Measurements from ENCODE around the gene C16orf89.

DNA sequence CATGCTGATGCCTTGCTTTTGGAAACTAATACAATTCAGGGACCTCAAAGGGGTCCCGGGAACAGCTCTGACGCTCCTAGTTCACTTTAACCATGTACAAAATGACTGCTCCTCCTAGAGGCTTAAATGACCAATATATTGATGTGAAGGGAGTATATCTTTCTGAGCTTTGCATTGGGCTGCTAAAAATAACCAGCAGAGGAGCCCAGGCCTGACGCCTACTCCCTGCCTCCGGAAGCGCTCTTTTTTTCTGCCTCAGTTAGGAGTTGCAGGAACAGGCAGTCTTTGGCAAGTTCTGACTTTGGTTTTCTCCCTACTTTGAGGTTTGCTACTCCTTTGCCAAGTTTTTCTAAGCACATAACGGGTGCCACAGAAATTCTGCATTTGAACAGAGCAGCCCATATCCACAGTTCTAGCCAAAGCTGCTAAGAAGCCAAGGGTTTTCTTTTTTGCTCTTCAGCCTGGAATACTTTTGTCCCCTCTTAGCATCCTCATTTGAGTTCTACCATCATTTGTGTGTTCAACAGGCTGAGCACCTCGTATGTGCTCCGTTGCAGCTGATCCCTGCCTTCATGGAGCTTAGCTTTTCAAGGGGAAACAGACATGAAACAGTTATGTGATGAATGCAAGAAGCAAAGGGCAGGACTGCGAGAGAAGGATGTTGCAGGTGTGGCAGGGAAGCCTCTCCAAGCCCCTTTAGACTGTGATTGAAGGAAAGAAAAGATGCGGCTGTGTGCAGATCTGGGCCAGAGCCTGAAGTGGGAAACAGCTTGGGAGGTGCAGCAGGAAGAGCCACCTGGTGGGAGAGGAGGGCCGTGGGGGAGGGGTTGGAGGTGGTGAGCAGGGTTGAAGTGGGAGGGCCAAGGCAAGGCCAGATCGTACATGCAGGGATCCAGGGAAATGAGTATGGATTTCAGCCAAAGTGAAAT is 29.3 kb downstream of the C16orf89 start:
- TF ChIP-seq, protein P1, sequence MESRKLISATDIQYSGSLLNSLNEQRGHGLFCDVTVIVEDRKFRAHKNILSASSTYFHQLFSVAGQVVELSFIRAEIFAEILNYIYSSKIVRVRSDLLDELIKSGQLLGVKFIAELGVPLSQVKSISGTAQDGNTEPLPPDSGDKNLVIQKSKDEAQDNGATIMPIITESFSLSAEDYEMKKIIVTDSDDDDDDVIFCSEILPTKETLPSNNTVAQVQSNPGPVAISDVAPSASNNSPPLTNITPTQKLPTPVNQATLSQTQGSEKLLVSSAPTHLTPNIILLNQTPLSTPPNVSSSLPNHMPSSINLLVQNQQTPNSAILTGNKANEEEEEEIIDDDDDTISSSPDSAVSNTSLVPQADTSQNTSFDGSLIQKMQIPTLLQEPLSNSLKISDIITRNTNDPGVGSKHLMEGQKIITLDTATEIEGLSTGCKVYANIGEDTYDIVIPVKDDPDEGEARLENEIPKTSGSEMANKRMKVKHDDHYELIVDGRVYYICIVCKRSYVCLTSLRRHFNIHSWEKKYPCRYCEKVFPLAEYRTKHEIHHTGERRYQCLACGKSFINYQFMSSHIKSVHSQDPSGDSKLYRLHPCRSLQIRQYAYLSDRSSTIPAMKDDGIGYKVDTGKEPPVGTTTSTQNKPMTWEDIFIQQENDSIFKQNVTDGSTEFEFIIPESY (IDR thresholded peaks at IDR 0.05; ENCODE audit: borderline replicate concordance, low read depth) = no peak
- TF ChIP-seq, protein P2, sequence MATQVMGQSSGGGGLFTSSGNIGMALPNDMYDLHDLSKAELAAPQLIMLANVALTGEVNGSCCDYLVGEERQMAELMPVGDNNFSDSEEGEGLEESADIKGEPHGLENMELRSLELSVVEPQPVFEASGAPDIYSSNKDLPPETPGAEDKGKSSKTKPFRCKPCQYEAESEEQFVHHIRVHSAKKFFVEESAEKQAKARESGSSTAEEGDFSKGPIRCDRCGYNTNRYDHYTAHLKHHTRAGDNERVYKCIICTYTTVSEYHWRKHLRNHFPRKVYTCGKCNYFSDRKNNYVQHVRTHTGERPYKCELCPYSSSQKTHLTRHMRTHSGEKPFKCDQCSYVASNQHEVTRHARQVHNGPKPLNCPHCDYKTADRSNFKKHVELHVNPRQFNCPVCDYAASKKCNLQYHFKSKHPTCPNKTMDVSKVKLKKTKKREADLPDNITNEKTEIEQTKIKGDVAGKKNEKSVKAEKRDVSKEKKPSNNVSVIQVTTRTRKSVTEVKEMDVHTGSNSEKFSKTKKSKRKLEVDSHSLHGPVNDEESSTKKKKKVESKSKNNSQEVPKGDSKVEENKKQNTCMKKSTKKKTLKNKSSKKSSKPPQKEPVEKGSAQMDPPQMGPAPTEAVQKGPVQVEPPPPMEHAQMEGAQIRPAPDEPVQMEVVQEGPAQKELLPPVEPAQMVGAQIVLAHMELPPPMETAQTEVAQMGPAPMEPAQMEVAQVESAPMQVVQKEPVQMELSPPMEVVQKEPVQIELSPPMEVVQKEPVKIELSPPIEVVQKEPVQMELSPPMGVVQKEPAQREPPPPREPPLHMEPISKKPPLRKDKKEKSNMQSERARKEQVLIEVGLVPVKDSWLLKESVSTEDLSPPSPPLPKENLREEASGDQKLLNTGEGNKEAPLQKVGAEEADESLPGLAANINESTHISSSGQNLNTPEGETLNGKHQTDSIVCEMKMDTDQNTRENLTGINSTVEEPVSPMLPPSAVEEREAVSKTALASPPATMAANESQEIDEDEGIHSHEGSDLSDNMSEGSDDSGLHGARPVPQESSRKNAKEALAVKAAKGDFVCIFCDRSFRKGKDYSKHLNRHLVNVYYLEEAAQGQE (IDR thresholded peaks at IDR 0.05; ENCODE audit: low read depth, low read length) = no peak
- TF ChIP-seq, protein P3, sequence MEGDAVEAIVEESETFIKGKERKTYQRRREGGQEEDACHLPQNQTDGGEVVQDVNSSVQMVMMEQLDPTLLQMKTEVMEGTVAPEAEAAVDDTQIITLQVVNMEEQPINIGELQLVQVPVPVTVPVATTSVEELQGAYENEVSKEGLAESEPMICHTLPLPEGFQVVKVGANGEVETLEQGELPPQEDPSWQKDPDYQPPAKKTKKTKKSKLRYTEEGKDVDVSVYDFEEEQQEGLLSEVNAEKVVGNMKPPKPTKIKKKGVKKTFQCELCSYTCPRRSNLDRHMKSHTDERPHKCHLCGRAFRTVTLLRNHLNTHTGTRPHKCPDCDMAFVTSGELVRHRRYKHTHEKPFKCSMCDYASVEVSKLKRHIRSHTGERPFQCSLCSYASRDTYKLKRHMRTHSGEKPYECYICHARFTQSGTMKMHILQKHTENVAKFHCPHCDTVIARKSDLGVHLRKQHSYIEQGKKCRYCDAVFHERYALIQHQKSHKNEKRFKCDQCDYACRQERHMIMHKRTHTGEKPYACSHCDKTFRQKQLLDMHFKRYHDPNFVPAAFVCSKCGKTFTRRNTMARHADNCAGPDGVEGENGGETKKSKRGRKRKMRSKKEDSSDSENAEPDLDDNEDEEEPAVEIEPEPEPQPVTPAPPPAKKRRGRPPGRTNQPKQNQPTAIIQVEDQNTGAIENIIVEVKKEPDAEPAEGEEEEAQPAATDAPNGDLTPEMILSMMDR (IDR thresholded peaks at IDR 0.05) = no peak
- TF ChIP-seq CHD2 (IDR thresholded peaks at IDR 0.05; ENCODE audit: low read length, partially characterized antibody) (no peak), NRF1 (IDR thresholded peaks at IDR 0.05; ENCODE audit: low read depth, low read length) (no peak), POLR2AphosphoS5 (IDR thresholded peaks at IDR 0.05; ENCODE audit: low read depth, low read length) (no peak), RCOR1 (IDR thresholded peaks at IDR 0.05; ENCODE audit: low read length) (no peak), FOXJ3 (CRISPR knock-in tag; IDR thresholded peaks at IDR 0.05) (no peak), MEF2A (IDR thresholded peaks at IDR 0.05; ENCODE audit: borderline replicate concordance, low read depth) (no peak), RFX5 (IDR thresholded peaks at IDR 0.05; ENCODE audit: low read length) (no peak)
- TF ChIP-seq, protein P4, sequence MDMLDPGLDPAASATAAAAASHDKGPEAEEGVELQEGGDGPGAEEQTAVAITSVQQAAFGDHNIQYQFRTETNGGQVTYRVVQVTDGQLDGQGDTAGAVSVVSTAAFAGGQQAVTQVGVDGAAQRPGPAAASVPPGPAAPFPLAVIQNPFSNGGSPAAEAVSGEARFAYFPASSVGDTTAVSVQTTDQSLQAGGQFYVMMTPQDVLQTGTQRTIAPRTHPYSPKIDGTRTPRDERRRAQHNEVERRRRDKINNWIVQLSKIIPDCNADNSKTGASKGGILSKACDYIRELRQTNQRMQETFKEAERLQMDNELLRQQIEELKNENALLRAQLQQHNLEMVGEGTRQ (IDR thresholded peaks at IDR 0.05; ENCODE audit: borderline replicate concordance, low read depth, low read length) = no peak
- TF ChIP-seq, protein P5, sequence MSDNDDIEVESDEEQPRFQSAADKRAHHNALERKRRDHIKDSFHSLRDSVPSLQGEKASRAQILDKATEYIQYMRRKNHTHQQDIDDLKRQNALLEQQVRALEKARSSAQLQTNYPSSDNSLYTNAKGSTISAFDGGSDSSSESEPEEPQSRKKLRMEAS (IDR thresholded peaks at IDR 0.05; ENCODE audit: low read depth) = no peak

All from SK-N-SH (cell line).